COLO668 (cell line): ENCODE results near the gene C4BPB.

ENCODE experiments used
- DNase-seq: peaks from one replicate; lab custom pipeline; 2025; ENCODE audit not compliant: unreplicated experiment; lab: John Stamatoyannopoulos, UW

The C4BPB gene

GRCh38 chr1:207139616-207140015, 51.0 kb downstream of the C4BPB start:
- DNase-seq: no peak

GRCh38 chr1:207140536-207140935, 51.9 kb downstream of the C4BPB start:
- DNase-seq: no peak

GRCh38 chr1:207145401-207146058, 56.9 kb downstream of the C4BPB start:
- DNase-seq: no peak
